GM21786 (cell line): Measurements from ENCODE around the gene PRKCE.

Experiments
- ATAC-seq: cut with Tn5 transposase; IDR thresholded peaks from one replicate; pipeline ENCODE4 v1.9.1; 2021; ENCODE audit not compliant: unreplicated experiment

The PRKCE gene

DNA sequence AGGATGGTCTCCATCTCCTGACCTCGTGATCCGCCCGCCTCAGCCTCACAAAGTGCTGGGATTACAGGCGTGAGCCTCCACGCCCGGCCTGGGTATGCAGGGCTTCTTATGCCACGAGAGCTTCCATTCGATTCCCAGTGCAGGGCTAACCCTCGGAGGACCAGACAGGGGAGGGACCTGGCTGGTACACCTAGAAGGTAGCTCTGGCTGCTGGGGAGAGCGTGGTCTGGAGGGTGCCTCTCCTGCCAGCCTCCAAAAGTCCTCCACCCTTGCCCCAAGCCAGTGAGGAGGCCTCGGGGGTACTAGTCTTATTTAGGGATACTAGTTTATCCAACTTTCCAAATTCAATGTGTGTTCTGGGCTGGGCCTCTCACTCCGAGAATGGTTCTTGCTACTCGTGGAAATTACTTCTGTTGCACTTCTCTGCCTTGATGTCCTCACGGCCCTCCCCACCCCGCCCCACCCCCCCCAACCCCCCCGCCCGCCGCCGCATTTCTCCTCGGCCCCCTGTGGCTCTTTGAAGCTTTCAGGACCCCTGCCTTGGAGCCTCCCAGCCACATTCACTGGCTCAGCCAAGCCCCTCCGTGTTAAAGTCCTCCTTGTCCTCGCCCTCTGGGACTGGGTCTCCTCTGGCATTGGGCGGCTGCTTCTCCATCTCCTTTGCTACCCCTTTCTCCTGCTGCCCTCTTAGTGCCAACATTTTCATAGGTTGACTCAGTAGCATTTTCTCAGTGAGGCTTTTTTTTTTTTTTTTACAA lies 502.7 kb downstream of the PRKCE start:
- no peak for ATAC-seq

DNA sequence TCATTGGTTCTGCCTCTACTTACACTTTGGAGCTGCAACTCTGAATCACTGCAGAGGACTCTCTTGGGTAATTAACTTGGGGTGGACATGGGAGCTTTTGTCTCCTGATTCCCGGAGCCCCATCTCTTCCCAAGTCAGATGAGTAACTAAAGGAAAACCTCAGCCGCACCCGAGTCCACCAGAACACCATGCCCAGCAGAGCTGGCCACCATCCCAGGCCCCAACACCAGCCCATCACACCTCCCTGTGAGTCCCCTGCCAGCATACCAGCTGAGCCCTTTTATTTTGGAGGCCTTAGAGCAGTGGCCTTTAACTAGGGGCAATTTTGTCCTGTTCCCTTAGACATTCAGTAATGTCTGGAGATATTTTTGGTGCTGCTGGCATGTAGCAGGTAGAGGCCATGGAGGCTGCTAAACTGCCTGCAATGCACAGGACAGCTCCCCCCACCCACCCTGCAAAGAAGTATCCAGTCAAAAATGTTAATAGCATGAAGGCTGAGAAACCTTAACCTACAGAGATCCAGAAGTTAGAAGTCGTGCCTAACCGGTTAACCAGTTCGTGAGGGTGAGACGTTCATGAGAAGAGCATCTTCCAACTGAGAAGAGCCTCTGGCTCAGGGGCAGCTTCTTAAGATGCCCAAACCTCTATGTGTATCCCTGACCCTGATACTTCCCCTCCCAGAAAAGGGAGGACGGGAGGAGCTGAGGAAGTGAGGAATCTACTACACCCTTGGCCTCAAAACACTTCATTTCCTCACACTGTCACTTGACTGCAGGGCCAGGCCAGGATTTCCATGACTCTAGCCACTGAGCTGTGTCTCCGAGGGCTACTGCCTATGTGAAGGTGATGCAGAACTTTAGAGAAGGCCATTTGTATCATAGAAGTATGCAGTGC lies 505.8 kb downstream of the PRKCE start:
- no peak for ATAC-seq

DNA sequence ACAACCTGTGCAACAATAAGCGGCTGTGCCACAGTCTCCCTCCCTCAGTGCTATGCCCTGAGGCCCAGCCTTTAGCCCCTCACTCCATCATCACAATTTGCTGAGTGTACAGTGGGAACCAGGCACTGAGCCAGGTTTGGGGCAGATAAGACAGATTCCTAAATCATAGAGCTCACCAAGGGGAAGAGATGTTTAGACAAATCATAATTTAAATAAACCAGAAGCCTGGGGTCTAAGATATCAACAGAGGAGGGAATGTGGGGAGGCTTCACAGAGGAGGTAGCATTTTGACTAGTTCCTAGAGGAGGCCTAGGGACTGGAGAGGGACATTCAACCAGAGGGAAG lies 506.5 kb downstream of the PRKCE start:
- no peak for ATAC-seq

DNA sequence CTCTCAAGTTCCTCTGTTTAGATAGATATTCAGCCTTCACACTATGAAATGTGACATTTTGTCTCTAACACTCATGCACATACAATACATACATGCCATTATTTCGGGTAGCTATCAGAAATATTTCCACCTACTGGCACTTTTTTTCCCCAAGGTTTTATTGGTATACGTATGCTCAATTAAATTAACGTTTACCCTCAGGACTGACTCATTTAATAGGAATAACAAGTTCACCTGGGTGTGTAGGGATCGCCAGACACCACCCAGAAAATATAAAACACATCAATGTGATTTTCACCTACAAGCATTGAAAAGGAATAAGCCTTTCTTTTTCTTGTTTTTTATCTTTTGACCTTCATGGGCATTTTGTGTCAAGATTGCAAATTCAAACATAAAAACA lies 507.2 kb downstream of the PRKCE start:
- ATAC-seq = no peak

DNA sequence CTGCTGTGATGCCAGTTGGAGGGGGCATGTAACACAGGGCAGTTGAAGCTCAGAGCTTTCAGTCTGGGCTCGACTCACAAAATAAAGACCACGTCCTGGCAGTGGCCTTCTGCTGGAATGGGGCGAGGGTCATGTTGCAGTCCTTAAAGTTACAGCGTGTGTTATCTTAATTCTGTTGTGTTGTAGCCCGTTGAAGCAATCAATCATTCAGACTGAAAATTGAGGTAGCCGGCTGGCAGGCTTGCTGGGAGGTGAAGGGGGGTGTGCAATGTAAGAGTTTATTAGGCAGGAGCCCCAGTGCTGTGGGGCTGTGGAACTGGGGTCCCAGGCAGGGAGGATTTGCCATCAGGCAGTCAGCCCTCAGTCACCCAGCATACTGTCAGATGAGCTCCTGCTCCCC lies 508.9 kb downstream of the PRKCE start:
- no peak for ATAC-seq

DNA sequence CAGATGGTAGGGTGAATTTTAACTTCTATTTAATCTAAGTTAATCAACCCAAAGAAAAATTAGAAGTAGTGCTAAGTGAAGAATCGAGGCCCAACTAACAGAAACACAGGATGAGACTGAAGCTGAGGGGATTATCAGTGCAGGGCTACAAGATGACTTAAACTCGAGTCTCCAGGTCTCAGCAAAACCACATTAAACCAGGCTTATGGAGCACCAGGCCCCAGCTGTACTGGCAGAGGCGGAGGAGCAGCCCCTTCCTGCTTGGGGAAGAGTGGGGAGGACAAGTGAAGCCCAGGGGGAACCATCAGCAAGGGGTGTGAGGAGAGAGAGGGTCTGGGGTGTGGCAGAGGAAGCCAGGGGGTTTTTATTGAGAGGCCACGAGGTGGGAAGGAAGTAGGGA lies 509.8 kb downstream of the PRKCE start:
- ATAC-seq = no peak

GRCh38 chr2:46161911-46162310 lies 510.4 kb downstream of the PRKCE start:
- ATAC-seq = no peak

- ATAC-seq = no peak
These were observed 511.0 kb downstream of the PRKCE start for GRCh38 chr2:46162329-46163097.

GRCh38 chr2:46163098-46163430 lies 511.6 kb downstream of the PRKCE start:
- no peak for ATAC-seq

DNA sequence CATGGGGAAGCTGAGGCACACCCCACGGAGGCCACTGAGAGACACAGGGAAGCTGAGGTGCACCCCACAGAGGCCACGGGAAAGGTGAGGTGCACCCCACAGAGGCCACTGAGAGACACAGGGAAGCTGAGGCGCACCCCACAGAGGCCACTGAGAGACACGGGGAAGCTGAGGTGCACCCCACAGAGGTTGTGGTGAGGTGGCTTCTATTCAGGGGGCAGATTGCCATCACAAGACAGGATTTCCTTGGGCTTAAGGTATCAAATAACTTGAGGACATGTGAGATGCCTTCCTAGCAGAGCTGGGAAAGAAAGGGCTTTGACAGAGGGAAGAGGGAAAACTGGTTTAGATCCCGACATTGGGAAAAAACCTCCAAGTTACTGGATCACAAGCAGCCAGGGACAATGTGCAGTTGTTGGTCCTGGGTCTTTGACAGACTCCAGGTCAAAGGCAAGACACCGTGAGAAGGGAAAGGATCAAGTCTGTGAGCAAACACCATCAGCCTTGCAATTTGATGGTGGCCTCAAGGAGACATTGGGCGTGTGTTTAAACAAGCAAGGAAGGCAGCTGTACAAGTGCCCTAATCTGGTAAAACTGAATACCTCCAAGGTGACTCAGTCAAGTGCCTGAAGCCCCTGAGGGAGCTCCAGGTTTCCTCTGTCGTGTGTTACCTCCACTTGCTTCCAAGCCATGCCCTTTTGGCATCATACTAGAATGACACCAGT lies 512.5 kb downstream of the PRKCE start:
- ATAC-seq = no peak

GRCh38 chr2:46164529-46165301 lies 513.2 kb downstream of the PRKCE start:
- ATAC-seq = no peak

DNA sequence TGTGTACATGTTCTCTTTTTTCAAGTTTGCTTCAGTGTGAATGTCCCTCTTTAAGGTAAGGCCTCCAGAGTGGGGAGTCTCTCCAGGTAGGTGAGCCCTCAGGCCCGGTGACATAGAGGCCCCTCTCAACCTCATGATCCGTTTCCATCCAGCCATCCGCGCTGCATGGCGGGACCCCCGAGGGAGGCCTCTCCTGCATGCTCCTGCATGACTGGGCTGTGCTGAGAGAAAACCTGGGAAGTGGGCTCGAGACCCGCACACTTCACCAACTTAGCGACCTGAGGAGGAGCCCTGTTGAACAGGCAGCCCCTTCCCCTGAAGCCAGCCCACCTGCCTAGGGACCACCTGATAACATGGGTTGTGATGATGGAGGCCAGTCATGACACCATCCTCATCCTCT lies 514.4 kb downstream of the PRKCE start:
- ATAC-seq = no peak

DNA sequence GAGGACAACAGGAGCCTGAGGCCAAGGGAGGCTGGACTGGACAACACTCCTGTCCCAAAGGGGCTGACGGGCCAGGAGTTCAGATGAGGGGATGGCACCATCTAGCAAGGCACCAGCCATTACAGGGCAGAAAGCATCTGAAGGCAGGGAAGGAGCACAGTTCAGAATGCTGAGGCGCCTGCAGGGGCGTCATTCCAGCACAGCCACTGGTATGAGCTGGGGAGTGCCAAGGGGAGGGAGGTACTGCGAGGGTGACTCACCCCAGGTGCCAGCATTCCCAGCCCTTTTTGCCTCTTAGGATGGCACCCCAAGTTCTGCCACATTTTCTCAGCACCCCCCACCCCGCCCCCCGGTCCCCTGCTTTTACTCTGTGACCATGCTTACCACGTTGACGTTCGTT lies 515.9 kb downstream of the PRKCE start:
- ATAC-seq = no peak

GRCh38 chr2:46167924-46168323 lies 516.4 kb downstream of the PRKCE start:
- ATAC-seq = no peak

DNA sequence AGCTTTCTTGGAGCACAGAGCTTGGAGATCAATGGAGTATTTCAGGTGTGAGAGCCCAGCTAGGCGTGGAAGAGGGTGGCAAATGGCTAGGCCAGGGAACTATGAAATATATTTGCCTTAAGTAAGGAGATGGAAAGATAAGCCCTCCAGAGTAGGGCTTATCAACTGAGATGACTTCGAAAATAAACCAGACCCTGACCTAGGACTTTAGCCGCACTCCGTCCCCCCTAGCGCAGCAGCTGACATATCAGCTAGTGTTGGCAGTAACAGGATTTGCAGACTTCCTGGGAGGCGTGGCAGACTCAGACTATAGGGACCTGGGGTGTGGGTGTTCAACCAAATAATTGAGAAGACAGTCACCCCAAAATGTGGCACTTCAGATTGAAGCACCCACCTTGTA lies 518.0 kb downstream of the PRKCE start:
- ATAC-seq = no peak

GRCh38 chr2:46170026-46170425 lies 518.6 kb downstream of the PRKCE start:
- no peak for ATAC-seq

- ATAC-seq = no peak
These were observed 519.3 kb downstream of the PRKCE start for GRCh38 chr2:46170611-46171350.

DNA sequence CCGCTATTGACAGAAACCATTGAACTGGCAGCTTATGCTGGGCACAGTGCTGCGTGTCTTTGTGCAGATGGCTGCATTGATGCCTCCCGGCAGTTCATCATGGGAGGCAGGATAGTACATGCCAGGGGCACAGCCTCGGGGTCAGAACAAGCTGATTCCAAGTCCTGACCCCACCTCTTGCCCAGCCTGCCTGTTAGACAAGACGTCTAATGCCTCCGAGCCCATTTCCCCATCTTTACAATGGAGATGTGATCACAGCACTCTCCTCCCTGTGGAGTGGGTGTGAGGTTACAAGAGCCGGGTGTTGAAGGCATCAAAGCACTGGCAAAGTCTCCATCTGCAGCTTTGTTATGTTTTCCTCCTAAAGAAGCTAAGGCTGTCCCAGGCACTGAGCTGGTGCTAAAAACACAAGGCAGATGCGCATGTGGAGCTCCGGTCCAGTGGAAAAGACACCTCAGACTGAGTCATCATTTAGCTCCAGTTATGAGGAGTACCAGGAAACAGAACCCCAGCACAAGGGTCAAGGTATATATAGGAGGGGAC lies 520.0 kb downstream of the PRKCE start:
- ATAC-seq = no peak

GRCh38 chr2:46171996-46172546 lies 520.6 kb downstream of the PRKCE start:
- ATAC-seq = no peak
